ENCODE data around the gene UGT1A9. TPM values are rescaled to one million over a fixed set of nuclear protein-coding genes. Genes with fewer than 3 reads are reported as not detected.

Gene UGT1A9
- total RNA-seq, 1 donor from 2014 or later, result not detected

- no peak overlapping the region for H3K4me3 Mint-ChIP-seq
- no peaks in the 10 kb centered on the region for H3K36me3 ChIP-seq
- H3K4me3 ChIP-seq, result no peak overlapping the region
- H3K27me3 Mint-ChIP-seq (ENCODE audit: insufficient read depth, low read depth), result peaks cover 4% of the 10 kb centered on the region
- no peak overlapping the region for H3K27ac ChIP-seq
- H3K9me3 ChIP-seq (ENCODE audit: low read depth), result no peaks in the 10 kb centered on the region
- H3K9me3 Mint-ChIP-seq, result no peaks in the 10 kb centered on the region
- no peaks in the 10 kb centered on the region for H3F3A ChIP-seq (ENCODE audit: low read depth)
- no peak overlapping the region for H3K4me2 ChIP-seq
- DNase-seq (ENCODE audit: low spot score), result no peak
- no peaks in the 10 kb centered on the region for H3K4me1 ChIP-seq
- no peak overlapping the region for H3K27ac Mint-ChIP-seq
- no peaks in the 10 kb centered on the region for H3K4me1 Mint-ChIP-seq
- no peaks in the 10 kb centered on the region for H3K79me2 ChIP-seq (ENCODE audit: low read depth)
- H3K9ac ChIP-seq, result no peak overlapping the region
- TF ChIP-seq EZH2 (IDR thresholded peaks at IDR 0.05), result no peak
- TF ChIP-seq EZH2phosphoT487 (IDR thresholded peaks at IDR 0.05), result no peak
- TF ChIP-seq CTCF (IDR thresholded peaks at IDR 0.05), result no peak
- no peaks in the 10 kb centered on the region for H3K27me3 ChIP-seq
- H4K20me1 ChIP-seq (ENCODE audit: low read depth), result no peaks in the 10 kb centered on the region
- no peaks in the 10 kb centered on the region for H3K36me3 Mint-ChIP-seq
- no peak overlapping the region for H2AFZ ChIP-seq (replicated peaks)
These were observed 3.0 kb upstream of the UGT1A9 start for GRCh38 chr2:233668605-233669260.

GRCh38 chr2:233672886-233673285 is 1.2 kb downstream of the UGT1A9 start:
- no peak for DNase-seq (ENCODE audit: low spot score)
- Histone ChIP-seq H3K79me2 (ENCODE audit: low read depth) (no peaks in the 10 kb centered on the region), H3K36me3 (no peaks in the 10 kb centered on the region), H3F3A (ENCODE audit: low read depth) (no peaks in the 10 kb centered on the region), H3K4me2 (no peak overlapping the region), H4K20me1 (ENCODE audit: low read depth) (no peaks in the 10 kb centered on the region), H3K27me3 (no peaks in the 10 kb centered on the region), H3K9me3 (ENCODE audit: low read depth) (no peaks in the 10 kb centered on the region), H2AFZ (replicated peaks) (no peak overlapping the region), H3K4me1 (no peaks in the 10 kb centered on the region), H3K4me3 (no peak overlapping the region), H3K9ac (no peak overlapping the region), H3K27ac (no peak overlapping the region)
- Mint-ChIP-seq H3K27ac (no peak overlapping the region), H3K9me3 (no peaks in the 10 kb centered on the region), H3K36me3 (no peaks in the 10 kb centered on the region), H3K27me3 (ENCODE audit: insufficient read depth, low read depth) (peaks cover 2% of the 10 kb centered on the region), H3K4me1 (no peaks in the 10 kb centered on the region), H3K4me3 (no peak overlapping the region)
- no peak for TF ChIP-seq EZH2 (IDR thresholded peaks at IDR 0.05)
- TF ChIP-seq CTCF (IDR thresholded peaks at IDR 0.05), result no peak
- TF ChIP-seq EZH2phosphoT487 (IDR thresholded peaks at IDR 0.05), result no peak

DNA sequence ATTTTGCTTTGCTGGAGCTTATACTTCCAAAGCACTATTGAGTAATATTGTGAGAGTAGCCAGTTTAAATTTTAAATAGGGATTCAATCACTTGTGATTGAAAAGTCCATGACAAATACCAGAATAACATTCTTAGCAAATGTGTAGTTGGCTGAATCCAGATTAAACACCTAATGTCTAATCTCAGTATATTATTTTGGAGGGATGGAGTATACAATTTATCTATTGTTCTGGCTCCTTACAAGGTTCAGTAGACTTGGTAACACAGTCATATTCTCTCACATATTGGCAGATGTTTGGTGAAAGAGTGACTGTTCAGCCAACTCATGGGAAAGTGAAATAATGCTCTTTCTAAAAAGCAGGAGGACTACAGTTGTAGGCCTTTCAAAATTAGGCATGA is 2.2 kb downstream of the UGT1A9 start:
- Mint-ChIP-seq H3K27ac (no peak overlapping the region), H3K4me3 (no peak overlapping the region), H3K27me3 (ENCODE audit: insufficient read depth, low read depth) (peaks cover 2% of the 10 kb centered on the region), H3K9me3 (no peaks in the 10 kb centered on the region), H3K36me3 (no peaks in the 10 kb centered on the region), H3K4me1 (no peaks in the 10 kb centered on the region)
- H3K36me3 ChIP-seq, result no peaks in the 10 kb centered on the region
- no peak overlapping the region for H3K9ac ChIP-seq
- H3K4me3 ChIP-seq, result no peak overlapping the region
- no peak overlapping the region for H3K27ac ChIP-seq
- no peaks in the 10 kb centered on the region for H3F3A ChIP-seq (ENCODE audit: low read depth)
- no peaks in the 10 kb centered on the region for H3K27me3 ChIP-seq
- H2AFZ ChIP-seq (replicated peaks), result no peak overlapping the region
- TF ChIP-seq EZH2phosphoT487 (IDR thresholded peaks at IDR 0.05), result no peak
- no peaks in the 10 kb centered on the region for H4K20me1 ChIP-seq (ENCODE audit: low read depth)
- no peak for DNase-seq (ENCODE audit: low spot score)
- no peaks in the 10 kb centered on the region for H3K4me1 ChIP-seq
- no peak overlapping the region for H3K4me2 ChIP-seq
- H3K9me3 ChIP-seq (ENCODE audit: low read depth), result no peaks in the 10 kb centered on the region
- no peaks in the 10 kb centered on the region for H3K79me2 ChIP-seq (ENCODE audit: low read depth)

- Histone ChIP-seq H3K27ac (no peak overlapping the region), H3K4me3 (no peak overlapping the region), H2AFZ (replicated peaks) (no peak overlapping the region), H3K9me3 (ENCODE audit: low read depth) (no peaks in the 10 kb centered on the region), H3K27me3 (no peaks in the 10 kb centered on the region), H3K4me1 (no peaks in the 10 kb centered on the region), H3K4me2 (no peak overlapping the region), H4K20me1 (ENCODE audit: low read depth) (no peaks in the 10 kb centered on the region), H3K9ac (no peak overlapping the region), H3K79me2 (ENCODE audit: low read depth) (no peaks in the 10 kb centered on the region), H3F3A (ENCODE audit: low read depth) (no peaks in the 10 kb centered on the region), H3K36me3 (no peaks in the 10 kb centered on the region)
- peaks cover 2% of the 10 kb centered on the region for H3K27me3 Mint-ChIP-seq (ENCODE audit: insufficient read depth, low read depth)
- H3K36me3 Mint-ChIP-seq, result no peaks in the 10 kb centered on the region
- no peak for DNase-seq (ENCODE audit: low spot score)
- TF ChIP-seq CTCF (IDR thresholded peaks at IDR 0.05) (no peak), EZH2 (IDR thresholded peaks at IDR 0.05) (no peak)
- no peak overlapping the region for H3K27ac Mint-ChIP-seq
- H3K4me1 Mint-ChIP-seq, result no peaks in the 10 kb centered on the region
- no peak overlapping the region for H3K4me3 Mint-ChIP-seq
- no peaks in the 10 kb centered on the region for H3K9me3 Mint-ChIP-seq
These were observed 2.6 kb downstream of the UGT1A9 start for GRCh38 chr2:233674314-233674713.
